Stimulated activated CD4-positive, alpha-beta T cell treated with anti-CD3 and anti-CD28 coated beads, TNF-alpha, amount 100 ng/mL, for 1 hour (primary cell): Measurements from ENCODE around the gene SP100.

Source experiments
- DNase-seq, 3 donors: peaks; one replicate each; pipeline ENCODE4 v3.0.0-alpha.2; 2020; ENCODE audit warnings: low read depth in 3 of 3, low spot score in 1 of 3

The SP100 gene

GRCh38 chr2:230540332-230540731 is 124.3 kb downstream of the SP100 start:
- no peak for DNase-seq

DNA sequence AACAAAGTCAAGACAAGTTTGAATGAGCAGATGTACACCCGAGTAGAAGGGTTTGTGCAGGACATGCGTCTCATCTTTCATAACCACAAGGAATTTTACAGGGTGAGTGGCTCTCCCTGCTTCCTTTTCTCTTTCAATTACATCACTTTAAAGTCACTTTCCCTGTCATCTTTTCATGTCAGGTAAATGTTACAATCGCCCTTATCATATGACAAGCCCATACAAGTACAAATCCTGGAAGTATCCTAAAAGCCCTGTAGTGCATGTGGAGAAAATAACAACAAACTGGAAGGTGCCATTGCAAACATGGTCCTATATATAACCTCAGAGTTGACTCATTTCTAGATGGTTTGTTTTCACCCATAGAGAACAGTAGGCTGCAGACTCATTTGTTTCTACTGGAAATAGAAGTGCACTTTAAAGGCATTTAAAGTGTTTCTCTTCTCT is 126.0 kb downstream of the SP100 start:
- DNase-seq: no peak

DNA sequence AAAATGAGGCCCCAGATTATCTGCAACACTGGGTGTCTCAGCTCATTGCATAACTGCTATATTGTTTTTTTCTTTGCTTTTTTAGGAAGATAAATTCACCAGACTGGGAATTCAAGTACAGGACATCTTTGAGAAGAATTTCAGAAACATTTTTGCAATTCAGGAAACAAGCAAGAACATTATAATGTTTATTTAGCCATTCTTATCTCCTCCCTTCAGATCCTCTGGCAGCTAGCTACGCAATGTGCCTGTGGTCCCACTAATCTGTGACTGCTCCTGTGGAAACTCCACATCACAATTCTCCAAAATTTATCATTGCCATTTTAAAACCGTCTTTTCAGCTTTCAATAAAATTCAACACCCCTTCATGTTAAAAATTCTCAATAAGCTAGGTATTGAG is 126.8 kb downstream of the SP100 start:
- DNase-seq: no peak

GRCh38 chr2:230552181-230552580 is 136.2 kb downstream of the SP100 start:
- no peak for DNase-seq

GRCh38 chr2:230557065-230557464 is 141.1 kb downstream of the SP100 start:
- no peak for DNase-seq

GRCh38 chr2:230564805-230565779 is 149.1 kb downstream of the SP100 start:
- no peak for DNase-seq

DNA sequence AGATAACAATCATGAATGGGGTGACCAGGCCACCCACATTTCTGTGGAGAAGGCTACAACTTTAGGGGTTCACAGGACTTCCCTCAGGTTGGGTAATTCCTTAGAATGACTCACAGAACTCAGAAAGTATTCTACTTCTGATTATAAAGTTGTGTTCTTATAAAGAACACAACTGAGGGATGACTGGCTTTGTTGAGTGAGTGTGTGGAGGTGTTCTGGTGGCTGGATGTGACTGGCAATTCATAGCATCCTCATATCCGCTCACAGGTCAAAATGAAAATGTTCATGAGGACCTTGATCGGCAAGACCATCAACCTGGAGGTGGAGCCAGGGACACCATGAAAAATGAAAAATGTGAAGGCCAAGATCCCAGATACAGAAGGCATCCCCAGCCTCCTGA is 153.3 kb downstream of the SP100 start:
- no peak for DNase-seq

- DNase-seq: no peak
Observed at GRCh38 chr2:230570987-230571386, 155.0 kb downstream of the SP100 start.

DNA sequence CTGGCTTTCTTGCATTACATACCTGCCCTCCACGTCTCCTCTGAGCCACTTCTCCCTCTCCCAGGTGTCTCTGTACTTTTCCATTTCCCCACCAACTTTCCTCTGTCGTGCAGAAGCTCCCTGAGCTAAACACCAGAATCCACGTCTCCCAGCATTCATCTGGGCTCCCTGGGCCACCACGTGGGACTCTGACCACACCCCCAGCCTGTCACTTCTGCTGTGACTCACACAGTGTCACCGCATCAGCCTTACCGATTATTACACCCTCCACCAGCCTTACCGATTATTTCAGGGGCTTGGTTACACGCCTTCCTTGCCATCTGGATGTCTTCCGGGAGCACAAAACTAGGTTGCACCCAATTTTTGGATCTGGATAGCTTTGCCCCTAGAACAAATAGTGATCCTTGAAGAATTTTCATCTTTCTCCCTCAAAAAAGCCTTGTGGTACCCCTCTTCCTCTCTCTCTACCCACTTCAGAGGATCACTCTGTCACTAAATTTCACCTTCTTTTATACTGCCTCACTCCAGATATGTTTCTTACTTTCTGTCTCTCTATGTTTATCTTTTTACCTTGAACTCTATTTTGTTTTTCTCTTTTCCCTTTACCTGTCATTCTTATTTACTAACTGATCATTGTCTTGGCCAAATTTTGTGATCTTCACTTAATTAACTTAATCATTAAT is 159.8 kb downstream of the SP100 start:
- DNase-seq: peak in 1 of 3 donors; percentile 5

DNA sequence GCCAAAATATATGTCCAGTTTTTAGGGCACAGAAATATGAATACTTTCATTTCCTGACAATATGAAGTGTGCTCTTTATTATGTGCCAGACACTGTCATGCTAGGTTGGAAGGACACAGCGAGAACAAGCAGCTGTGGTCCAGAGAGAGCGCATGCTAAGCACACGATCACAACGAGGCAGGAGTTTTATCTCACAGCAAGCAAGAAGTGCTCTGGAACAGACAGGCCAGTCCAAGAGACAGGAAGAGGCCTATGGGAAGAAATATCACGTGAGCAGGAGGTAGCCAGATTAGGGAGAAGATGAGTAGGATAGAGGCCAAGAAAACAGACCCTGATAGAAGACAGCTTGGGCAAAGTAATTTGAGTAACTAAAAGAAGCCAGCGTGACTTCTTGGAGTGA is 161.1 kb downstream of the SP100 start:
- no peak for DNase-seq

DNA sequence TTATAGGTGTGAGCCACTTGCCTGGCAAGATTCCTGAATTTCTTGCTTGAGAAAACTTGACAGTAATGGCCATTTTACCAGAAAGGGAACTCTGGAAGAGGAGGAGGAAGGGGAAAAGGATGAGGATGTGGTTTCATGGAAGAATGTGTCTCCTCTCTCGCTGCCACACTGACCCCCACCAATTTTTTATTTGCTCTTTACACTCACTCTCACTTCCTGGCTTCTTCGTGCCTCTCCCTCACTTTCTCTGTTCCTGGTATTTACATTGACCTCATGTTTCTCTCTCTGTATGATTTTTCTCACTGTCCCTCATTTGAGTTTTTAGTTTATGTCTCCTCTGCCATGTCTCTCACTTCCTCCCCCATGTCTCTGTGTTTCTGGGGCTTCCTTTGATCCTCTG is 162.1 kb downstream of the SP100 start:
- DNase-seq: no peak

- DNase-seq: no peak
Observed at GRCh38 chr2:230582851-230583283, 166.9 kb downstream of the SP100 start.

DNA sequence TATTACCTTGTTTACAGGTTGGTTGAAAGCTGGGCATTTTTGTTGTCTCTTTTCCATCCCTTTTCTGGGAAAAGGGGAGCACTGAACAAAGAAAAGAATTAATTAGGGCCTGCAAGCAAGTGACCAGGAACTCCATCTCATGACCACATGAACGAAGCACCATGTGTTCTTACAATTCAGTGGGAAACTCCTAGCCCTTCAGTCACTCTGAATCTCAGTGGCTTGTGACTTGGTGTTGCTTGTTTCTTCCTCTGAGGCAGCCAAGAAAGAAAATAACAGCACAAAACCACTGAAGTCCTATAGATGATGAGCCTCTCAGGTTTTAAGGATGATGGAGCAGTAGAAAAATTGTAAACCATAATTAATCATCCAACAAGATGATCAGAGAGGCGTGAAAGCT is 167.6 kb downstream of the SP100 start:
- DNase-seq: no peak

DNA sequence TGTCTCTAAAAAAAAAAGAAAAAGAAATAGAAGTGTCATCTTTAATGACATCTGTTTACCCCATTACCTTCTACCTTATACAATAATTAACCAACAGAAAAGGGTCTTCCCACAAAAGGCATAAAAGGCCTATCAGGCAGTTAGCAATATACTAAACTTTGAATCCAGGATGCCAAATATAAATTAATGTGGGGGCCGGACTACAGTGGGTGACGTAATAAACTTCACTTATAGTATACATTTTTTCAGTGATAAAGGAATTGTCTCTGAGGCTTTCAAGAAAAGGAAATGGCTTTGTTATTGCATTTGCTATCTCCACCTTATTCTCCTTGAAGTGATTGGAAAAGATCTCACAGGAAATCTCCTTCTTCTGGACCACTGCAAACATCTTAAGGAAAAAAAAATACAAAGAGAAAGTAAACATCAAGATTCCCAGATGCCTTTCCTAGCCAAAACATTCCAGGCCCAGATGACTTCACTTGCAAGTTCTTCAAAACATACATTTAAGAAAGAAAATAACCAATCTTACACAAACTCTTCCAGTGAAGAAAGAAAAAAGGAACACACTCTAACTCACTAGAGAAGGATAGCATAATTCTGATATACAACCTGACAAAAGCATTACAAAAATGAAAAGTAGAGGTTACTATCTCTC is 170.5 kb downstream of the SP100 start:
- no peak for DNase-seq

DNA sequence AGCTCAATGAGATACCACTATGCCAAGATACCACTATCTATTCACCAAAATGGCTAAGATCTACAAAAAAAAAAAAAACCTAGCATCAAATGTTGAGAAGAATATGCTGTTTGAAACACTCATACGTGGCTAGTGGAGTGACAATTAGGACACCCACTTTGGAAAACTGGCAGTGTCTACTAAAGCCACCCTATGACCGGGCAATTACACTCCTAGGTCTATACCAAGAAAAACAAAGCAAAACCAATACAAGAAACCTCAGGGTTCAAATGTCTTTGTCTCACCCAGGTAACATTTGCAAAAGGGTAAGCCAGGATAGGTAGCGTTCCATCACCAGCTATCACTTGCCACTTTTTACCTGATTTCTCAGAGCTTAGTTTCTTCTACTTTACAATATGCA is 173.0 kb downstream of the SP100 start:
- DNase-seq: no peak

DNA sequence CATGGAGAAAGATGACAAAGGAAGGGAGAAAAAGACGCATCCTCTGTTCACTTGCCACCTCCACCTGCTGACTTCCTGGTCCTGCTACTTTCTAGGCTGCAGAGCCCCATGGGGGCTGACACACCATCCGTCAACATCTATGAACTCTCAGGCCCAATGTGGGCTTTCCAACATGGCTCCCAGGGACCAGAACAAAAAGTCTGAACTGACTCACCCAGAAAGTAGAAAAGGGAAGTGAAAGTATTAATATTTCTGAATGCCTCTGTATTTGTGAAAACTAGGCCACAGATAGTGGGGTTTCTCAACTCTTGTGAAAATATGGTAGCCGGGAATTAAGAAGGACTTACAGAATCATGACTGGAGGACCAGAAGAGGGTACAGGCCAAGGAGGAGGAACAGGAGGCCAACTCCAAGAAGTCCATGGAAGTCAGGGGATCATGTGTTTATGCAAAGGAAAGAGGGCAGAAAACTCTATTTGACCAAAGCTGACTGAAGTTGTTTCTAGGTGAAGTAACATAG is 173.6 kb downstream of the SP100 start:
- DNase-seq: no peak

- no peak for DNase-seq
Observed at GRCh38 chr2:230590333-230590732, 174.3 kb downstream of the SP100 start.

GRCh38 chr2:230591850-230592249 is 175.8 kb downstream of the SP100 start:
- no peak for DNase-seq

- no peak for DNase-seq
Observed at GRCh38 chr2:230592775-230593174, 176.8 kb downstream of the SP100 start.
